GM19397 (cell line): ENCODE results near the gene ZFR.
"Not testable (repeated sequence)": the region's sequence is repeated elsewhere in the genome, so short reads cannot be mapped to it uniquely, and the experiment has no call there.

Source experiments
- ATAC-seq: cut with Tn5 transposase; IDR thresholded peaks from one replicate; pipeline ENCODE4 v1.9.1; 2021; ENCODE audit warnings: mild to moderate bottlenecking, moderate library complexity; ENCODE audit not compliant: unreplicated experiment

ZFR gene

GRCh38 chr5:32452316-32452715, 7.8 kb upstream of the ZFR start:
- ATAC-seq, result not testable (repeated sequence)

- ATAC-seq, result no peak
Measured at GRCh38 chr5:32450952-32451351, 6.4 kb upstream of the ZFR start.

- ATAC-seq, result no peak
Measured at GRCh38 chr5:32449262-32449661, 4.7 kb upstream of the ZFR start.

- ATAC-seq, result no peak
Measured at GRCh38 chr5:32446630-32447029, 2.1 kb upstream of the ZFR start.

- no peak for ATAC-seq
Measured at GRCh38 chr5:32445831-32446614, 1.5 kb upstream of the ZFR start.

GRCh38 chr5:32445287-32445758, 783 bp upstream of the ZFR start:
- ATAC-seq, result no peak

- ATAC-seq, result peak; percentile 45
Measured at GRCh38 chr5:32443541-32444430, 754 bp downstream of the ZFR start.

GRCh38 chr5:32443145-32443540, 1.4 kb downstream of the ZFR start:
- ATAC-seq, result peak; percentile 30

- ATAC-seq, result no peak
Measured at GRCh38 chr5:32439086-32439642, 5.4 kb downstream of the ZFR start.

- ATAC-seq, result no peak
Measured at GRCh38 chr5:32436553-32437242, 7.8 kb downstream of the ZFR start.

GRCh38 chr5:32435383-32435782, 9.2 kb downstream of the ZFR start:
- ATAC-seq, result no peak

GRCh38 chr5:32434221-32434620, 10.3 kb downstream of the ZFR start:
- no peak for ATAC-seq

GRCh38 chr5:32432633-32433032, 11.9 kb downstream of the ZFR start:
- ATAC-seq, result no peak

- not testable (repeated sequence) for ATAC-seq
Measured at GRCh38 chr5:32430825-32431224, 13.7 kb downstream of the ZFR start.

- no peak for ATAC-seq
Measured at GRCh38 chr5:32428426-32428825, 16.1 kb downstream of the ZFR start.

GRCh38 chr5:32426440-32427151, 17.9 kb downstream of the ZFR start:
- no peak for ATAC-seq

GRCh38 chr5:32422697-32423096, 21.8 kb downstream of the ZFR start:
- ATAC-seq, result no peak

- no peak for ATAC-seq
Measured at GRCh38 chr5:32421075-32421474, 23.5 kb downstream of the ZFR start.

GRCh38 chr5:32420506-32420905, 24.0 kb downstream of the ZFR start:
- ATAC-seq, result no peak

- ATAC-seq, result no peak
Measured at GRCh38 chr5:32419791-32420190, 24.7 kb downstream of the ZFR start.
